ENCODE results near the gene FNBP1L.
"Not testable (repeated sequence)": the region's sequence is repeated elsewhere in the genome, so short reads cannot be mapped to it uniquely, and the experiment has no call there.

Gene FNBP1L

GRCh38 chr1:93442741-93443140 is 5.2 kb upstream of the FNBP1L start:
- no peak for DNase-seq (ENCODE audit: low read depth in 1 of 2, low spot score in 1 of 2)

GRCh38 chr1:93443454-93443853 is 4.5 kb upstream of the FNBP1L start:
- DNase-seq (ENCODE audit: low read depth in 1 of 2, low spot score in 1 of 2): no peak

- DNase-seq (ENCODE audit: low read depth in 1 of 2, low spot score in 1 of 2): no peak
These were observed 974 bp upstream of the FNBP1L start for GRCh38 chr1:93446837-93447451.

GRCh38 chr1:93448292-93448982 is 519 bp downstream of the FNBP1L start:
- DNase-seq (ENCODE audit: low read depth in 1 of 2, low spot score in 1 of 2): no peak

- DNase-seq (ENCODE audit: low read depth in 1 of 2, low spot score in 1 of 2): no peak
These were observed 1.3 kb downstream of the FNBP1L start for GRCh38 chr1:93448983-93449804.

- DNase-seq (ENCODE audit: low read depth in 1 of 2, low spot score in 1 of 2): no peak
These were observed 2.4 kb downstream of the FNBP1L start for GRCh38 chr1:93450321-93450720.

- no peak for DNase-seq (ENCODE audit: low read depth in 1 of 2, low spot score in 1 of 2)
These were observed 6.0 kb downstream of the FNBP1L start for GRCh38 chr1:93453911-93454310.

GRCh38 chr1:93459126-93459525 is 11.2 kb downstream of the FNBP1L start:
- DNase-seq (ENCODE audit: low read depth in 1 of 2, low spot score in 1 of 2): no peak

GRCh38 chr1:93461236-93461635 is 13.3 kb downstream of the FNBP1L start:
- DNase-seq (ENCODE audit: low read depth in 1 of 2, low spot score in 1 of 2): no peak

- no peak for DNase-seq (ENCODE audit: low read depth in 1 of 2, low spot score in 1 of 2)
These were observed 16.0 kb downstream of the FNBP1L start for GRCh38 chr1:93463960-93464359.

GRCh38 chr1:93465371-93466082 is 17.6 kb downstream of the FNBP1L start:
- DNase-seq (ENCODE audit: low read depth in 1 of 2, low spot score in 1 of 2): not testable (repeated sequence)

- no peak for DNase-seq (ENCODE audit: low read depth in 1 of 2, low spot score in 1 of 2)
These were observed 19.7 kb downstream of the FNBP1L start for GRCh38 chr1:93467606-93468005.

GRCh38 chr1:93468662-93469061 is 20.7 kb downstream of the FNBP1L start:
- no peak for DNase-seq (ENCODE audit: low read depth in 1 of 2, low spot score in 1 of 2)

- not testable (repeated sequence) for DNase-seq (ENCODE audit: low read depth in 1 of 2, low spot score in 1 of 2)
These were observed 21.3 kb downstream of the FNBP1L start for GRCh38 chr1:93469223-93469622.

- no peak for DNase-seq (ENCODE audit: low read depth in 1 of 2, low spot score in 1 of 2)
These were observed 23.4 kb downstream of the FNBP1L start for GRCh38 chr1:93471284-93471683.

- no peak for DNase-seq (ENCODE audit: low read depth in 1 of 2, low spot score in 1 of 2)
These were observed 24.0 kb downstream of the FNBP1L start for GRCh38 chr1:93471911-93472310.

GRCh38 chr1:93474321-93474720 is 26.4 kb downstream of the FNBP1L start:
- no peak for DNase-seq (ENCODE audit: low read depth in 1 of 2, low spot score in 1 of 2)

- DNase-seq (ENCODE audit: low read depth in 1 of 2, low spot score in 1 of 2): no peak
These were observed 27.8 kb downstream of the FNBP1L start for GRCh38 chr1:93475681-93476080.

GRCh38 chr1:93479133-93479745 is 31.3 kb downstream of the FNBP1L start:
- not testable (repeated sequence) for DNase-seq (ENCODE audit: low read depth in 1 of 2, low spot score in 1 of 2)

GRCh38 chr1:93481899-93482298 is 34.0 kb downstream of the FNBP1L start:
- DNase-seq (ENCODE audit: low read depth in 1 of 2, low spot score in 1 of 2): not testable (repeated sequence)

- no peak for DNase-seq (ENCODE audit: low read depth in 1 of 2, low spot score in 1 of 2)
These were observed 35.3 kb downstream of the FNBP1L start for GRCh38 chr1:93483200-93483599.

All from stimulated activated CD4-positive, alpha-beta T cell treated with anti-CD3 and anti-CD28 coated beads, Interleukin-15, amount 100 ng/mL, for 1 hour (primary cell).